ENCODE results near the gene HACL1. TPM values are rescaled to one million over a fixed set of nuclear protein-coding genes. Genes with fewer than 3 reads are reported as not detected.

HACL1 gene
- total and polyA plus RNA-seq, 10 donors: 18.2 to 30.1 (median 23.5) TPM

- H3K27me3 ChIP-seq (replicated peaks in 1 of 7): no peaks in the 10 kb centered on the region
- no peaks in the 10 kb centered on the region for H3K9me3 ChIP-seq
- H3K27ac ChIP-seq: peak overlapping the region in 6 of 8 donors; percentile 13 to 78 (median 56)
- WGBS, 5 donors: 31 to 37% (median 36%) methylated on average over 4 of the region's 4 CpGs
- H3K4me3 ChIP-seq: peak overlapping the region in 1 of 8 donors; percentile 25
- intact Hi-C loops (cut with DNase I; ENCODE audit: low total_unique reads): no loop called here
- no peak for DNase-seq
- TF ChIP-seq POLR2AphosphoS5 (IDR thresholded peaks at IDR 0.05) (peak in 1 of 3 donors; percentile 69), CTCF (IDR thresholded peaks at IDR 0.05 in 8 of 11, conservative IDR thresholded peaks at IDR 0.05 in 3 of 11) (no peak)
- peaks cover 17 to 44% (median 28%) of the 10 kb centered on the region in 6 donors for H3K4me1 ChIP-seq
- peaks cover 0 to 22% (median 0%) of the 10 kb centered on the region in 6 donors for H3K36me3 ChIP-seq
Observed at GRCh38 chr3:15647611-15648167, 46.3 kb upstream of the HACL1 start.

GRCh38 chr3:15646851-15647511 lies 45.6 kb upstream of the HACL1 start:
- peak overlapping the region in 1 of 8 donors; percentile 21 for H3K4me3 ChIP-seq
- H3K27ac ChIP-seq: peak overlapping the region in 5 of 8 donors; percentile 46 to 78 (median 56)
- H3K27me3 ChIP-seq (replicated peaks in 1 of 7): no peaks in the 10 kb centered on the region
- DNase-seq: no peak
- 47 to 75% (median 66%) methylated on average over 6 to 13 of the region's 13 CpGs for WGBS, 5 donors
- H3K9me3 ChIP-seq: no peaks in the 10 kb centered on the region
- no peak for TF ChIP-seq CTCF (IDR thresholded peaks at IDR 0.05 in 8 of 11, conservative IDR thresholded peaks at IDR 0.05 in 3 of 11)
- no peak for TF ChIP-seq POLR2AphosphoS5 (IDR thresholded peaks at IDR 0.05)
- TF ChIP-seq POLR2A (IDR thresholded peaks at IDR 0.05): no peak
- peaks cover 0 to 29% (median 0%) of the 10 kb centered on the region in 6 donors for H3K36me3 ChIP-seq
- peaks cover 17 to 44% (median 28%) of the 10 kb centered on the region in 6 donors for H3K4me1 ChIP-seq
- intact Hi-C loops (cut with DNase I; ENCODE audit: low total_unique reads): no loop called here

GRCh38 chr3:15645740-15646501 lies 44.6 kb upstream of the HACL1 start:
- Histone ChIP-seq H3K9me3 (no peaks in the 10 kb centered on the region), H3K27ac (no peak overlapping the region), H3K4me3 (no peak overlapping the region), H3K27me3 (replicated peaks in 1 of 7) (no peaks in the 10 kb centered on the region), H3K36me3 (peaks cover 0 to 33% (median 0%) of the 10 kb centered on the region in 6 donors), H3K4me1 (peaks cover 17 to 44% (median 28%) of the 10 kb centered on the region in 6 donors)
- WGBS, 5 donors: 84 to 93% (median 91%) methylated on average over 18 of the region's 18 CpGs
- intact Hi-C loops (cut with DNase I; ENCODE audit: low total_unique reads): no loop called here
- TF ChIP-seq POLR2AphosphoS5 (IDR thresholded peaks at IDR 0.05) (no peak), POLR2A (IDR thresholded peaks at IDR 0.05) (no peak), CTCF (IDR thresholded peaks at IDR 0.05 in 8 of 11, conservative IDR thresholded peaks at IDR 0.05 in 3 of 11) (no peak)
- no peak for DNase-seq

- H3K36me3 ChIP-seq: peaks cover 0 to 33% (median 0%) of the 10 kb centered on the region in 6 donors
- no peaks in the 10 kb centered on the region for H3K9me3 ChIP-seq
- intact Hi-C loops (cut with DNase I; ENCODE audit: low total_unique reads): no loop called here
- H3K27ac ChIP-seq: no peak overlapping the region
- no peak overlapping the region for H3K4me3 ChIP-seq
- no peak for DNase-seq
- H3K27me3 ChIP-seq (replicated peaks in 1 of 7): no peaks in the 10 kb centered on the region
- WGBS, 5 donors: 68 to 81% (median 76%) methylated on average over 3 to 6 of the region's 6 CpGs
- TF ChIP-seq POLR2A (IDR thresholded peaks at IDR 0.05) (no peak), POLR2AphosphoS5 (IDR thresholded peaks at IDR 0.05) (no peak), CTCF (IDR thresholded peaks at IDR 0.05 in 8 of 11, conservative IDR thresholded peaks at IDR 0.05 in 3 of 11) (no peak)
- H3K4me1 ChIP-seq: peaks cover 17 to 44% (median 28%) of the 10 kb centered on the region in 6 donors
Observed at GRCh38 chr3:15645246-15645645, 43.9 kb upstream of the HACL1 start.
